ENCODE measurements around the gene NHEJ1. TPM values are rescaled to one million over a fixed set of nuclear protein-coding genes. Genes with fewer than 3 reads are reported as not detected.

NHEJ1 gene
- total RNA-seq, 1 experiment from 2014 or later = 20.9 TPM

GRCh38 chr2:219149667-219150066, 10.9 kb downstream of the NHEJ1 start:
- Histone ChIP-seq H3K27me3 (no peaks in the 10 kb centered on the region), H3K4me3 (no peak overlapping the region), H3K9me3 (no peaks in the 10 kb centered on the region), H3K36me3 (peaks cover 22% of the 10 kb centered on the region)
- no peak for DNase-seq

- Histone ChIP-seq H3K36me3 (peaks cover 21% of the 10 kb centered on the region), H3K4me3 (no peak overlapping the region), H3K9me3 (no peaks in the 10 kb centered on the region), H3K27me3 (no peaks in the 10 kb centered on the region)
- DNase-seq = peak; percentile 98
Measured at GRCh38 chr2:219142329-219142728, 18.3 kb downstream of the NHEJ1 start.

GRCh38 chr2:219140722-219141121, 19.9 kb downstream of the NHEJ1 start:
- H3K9me3 ChIP-seq = no peaks in the 10 kb centered on the region
- no peaks in the 10 kb centered on the region for H3K27me3 ChIP-seq
- peaks cover 10% of the 10 kb centered on the region for H3K36me3 ChIP-seq
- H3K4me3 ChIP-seq = no peak overlapping the region
- no peak for DNase-seq

GRCh38 chr2:219133976-219134375, 26.6 kb downstream of the NHEJ1 start:
- no peak for DNase-seq
- Histone ChIP-seq H3K4me3 (no peak overlapping the region), H3K9me3 (no peaks in the 10 kb centered on the region), H3K27me3 (no peaks in the 10 kb centered on the region), H3K36me3 (no peaks in the 10 kb centered on the region)

GRCh38 chr2:219131744-219132143, 28.9 kb downstream of the NHEJ1 start:
- Histone ChIP-seq H3K4me3 (no peak overlapping the region), H3K36me3 (no peaks in the 10 kb centered on the region), H3K9me3 (no peaks in the 10 kb centered on the region), H3K27me3 (no peaks in the 10 kb centered on the region)
- DNase-seq = no peak

- H3K27me3 ChIP-seq = no peaks in the 10 kb centered on the region
Measured at GRCh38 chr2:219131327-219131726, 29.3 kb downstream of the NHEJ1 start.

GRCh38 chr2:219129589-219129988, 31.0 kb downstream of the NHEJ1 start:
- H3K4me3 ChIP-seq = no peak overlapping the region
- no peak for DNase-seq
- H3K27me3 ChIP-seq = no peaks in the 10 kb centered on the region
- H3K9me3 ChIP-seq = no peaks in the 10 kb centered on the region
- H3K36me3 ChIP-seq = no peaks in the 10 kb centered on the region

More at GRCh38 chr2:219131327-219131726, 29.3 kb downstream of the NHEJ1 start:
- Histone ChIP-seq H3K9me3 (no peaks in the 10 kb centered on the region), H3K4me3 (no peak overlapping the region), H3K36me3 (no peaks in the 10 kb centered on the region)
- DNase-seq = no peak

GRCh38 chr2:219128396-219128795, 32.2 kb downstream of the NHEJ1 start:
- DNase-seq = no peak
- Histone ChIP-seq H3K36me3 (no peaks in the 10 kb centered on the region), H3K27me3 (no peaks in the 10 kb centered on the region), H3K9me3 (no peaks in the 10 kb centered on the region), H3K4me3 (no peak overlapping the region)

GRCh38 chr2:219127037-219127635, 33.5 kb downstream of the NHEJ1 start:
- Histone ChIP-seq H3K36me3 (no peaks in the 10 kb centered on the region), H3K9me3 (no peaks in the 10 kb centered on the region), H3K27me3 (no peaks in the 10 kb centered on the region), H3K4me3 (no peak overlapping the region)
- no peak for DNase-seq

GRCh38 chr2:219126555-219126954, 34.1 kb downstream of the NHEJ1 start:
- no peaks in the 10 kb centered on the region for H3K27me3 ChIP-seq
- DNase-seq = no peak
- no peak overlapping the region for H3K4me3 ChIP-seq
- H3K36me3 ChIP-seq = no peaks in the 10 kb centered on the region
- H3K9me3 ChIP-seq = no peaks in the 10 kb centered on the region

- no peaks in the 10 kb centered on the region for H3K9me3 ChIP-seq
- DNase-seq = no peak
- no peak overlapping the region for H3K4me3 ChIP-seq
- H3K36me3 ChIP-seq = no peaks in the 10 kb centered on the region
- no peaks in the 10 kb centered on the region for H3K27me3 ChIP-seq
Measured at GRCh38 chr2:219125886-219126270, 34.7 kb downstream of the NHEJ1 start.

- H3K36me3 ChIP-seq = no peaks in the 10 kb centered on the region
- no peaks in the 10 kb centered on the region for H3K9me3 ChIP-seq
- H3K27me3 ChIP-seq = no peaks in the 10 kb centered on the region
- DNase-seq = peak; percentile 90
- H3K4me3 ChIP-seq = no peak overlapping the region
Measured at GRCh38 chr2:219125225-219125885, 35.3 kb downstream of the NHEJ1 start.

- DNase-seq = no peak
- H3K9me3 ChIP-seq = no peaks in the 10 kb centered on the region
- no peaks in the 10 kb centered on the region for H3K36me3 ChIP-seq
- no peaks in the 10 kb centered on the region for H3K27me3 ChIP-seq
- no peak overlapping the region for H3K4me3 ChIP-seq
Measured at GRCh38 chr2:219124381-219125110, 36.1 kb downstream of the NHEJ1 start.

- no peaks in the 10 kb centered on the region for H3K36me3 ChIP-seq
- H3K9me3 ChIP-seq = no peaks in the 10 kb centered on the region
- H3K27me3 ChIP-seq = no peaks in the 10 kb centered on the region
- no peak for DNase-seq
- H3K4me3 ChIP-seq = no peak overlapping the region
Measured at GRCh38 chr2:219123356-219124135, 37.1 kb downstream of the NHEJ1 start.

GRCh38 chr2:219122202-219122980, 38.2 kb downstream of the NHEJ1 start:
- no peak for DNase-seq
- Histone ChIP-seq H3K9me3 (no peaks in the 10 kb centered on the region), H3K36me3 (no peaks in the 10 kb centered on the region), H3K4me3 (no peak overlapping the region), H3K27me3 (no peaks in the 10 kb centered on the region)

- DNase-seq = no peak
- Histone ChIP-seq H3K9me3 (no peaks in the 10 kb centered on the region), H3K27me3 (no peaks in the 10 kb centered on the region), H3K4me3 (no peak overlapping the region), H3K36me3 (no peaks in the 10 kb centered on the region)
Measured at GRCh38 chr2:219120082-219120481, 40.5 kb downstream of the NHEJ1 start.
